Cardiac muscle cell (in vitro differentiated cells and primary cell): ENCODE results near the gene MRPL38. TPM values are rescaled to one million over a fixed set of nuclear protein-coding genes. Genes with fewer than 3 reads are reported as not detected.
A peak's percentile ranks its signal among the peaks of the same experiment; 100 is the strongest.

Source experiments
- DNase-seq, 2 donors: peaks; one replicate each; pipeline versions ENCODE4 v3.0.0 to v3.0.0-alpha.2; 2010 to 2017; ENCODE audit warnings: low read depth in 1 of 2, low spot score in 1 of 2
- H3K27ac ChIP-seq: fragments of 200-600 bp; sonication (generic); 2 replicates; pipeline ENCODE4 v1.5.1; 2016
- H3K27me3 ChIP-seq: fragments of 200-600 bp; sonication (generic); 2 replicates; pipeline ENCODE4 v1.6.0; 2016; ENCODE audit warnings: control low read depth
- H3K36me3 ChIP-seq: fragments of 200-600 bp; sonication (generic); 2 replicates; pipeline ENCODE4 v1.5.1; 2016; ENCODE audit warnings: control low read depth
- H3K4me1 ChIP-seq: fragments of 200-600 bp; sonication (generic); 2 replicates; pipeline ENCODE4 v1.8.1; 2017; ENCODE audit warnings: low read depth, mild to moderate bottlenecking, mixed run types
- H3K4me3 ChIP-seq: fragments of 200-600 bp; sonication (generic); 2 replicates; pipeline ENCODE4 v1.5.1; 2016; ENCODE audit warnings: mild to moderate bottlenecking
- H3K9me3 ChIP-seq: fragments of 200-600 bp; sonication (generic); 2 replicates; pipeline ENCODE4 v1.5.1; 2017; ENCODE audit warnings: low read depth, mild to moderate bottlenecking, control low read depth
- CTCF ChIP-seq: IDR thresholded peaks from 2 replicates; pipeline ENCODE4 v1.5.1; 2012; ENCODE audit warnings: low read depth, mild to moderate bottlenecking, low read length
- polyA plus RNA-seq: library from polyadenylated mRNA; unstranded; fragments of >200 nt; fragmentation: Nextera tagmentation; extraction: Ambion mirVana; gene quantifications from 2 replicates; pipeline ENCODE4 v1.2.1, GENCODE V29; 2016
- total RNA-seq: library from RNA; depleted of rRNA; stranded (reverse); fragments of >200 nt; gene quantifications from 2 replicates; pipeline ENCODE4 v1.2.3, GENCODE V29; 2016

MRPL38 gene
- total and polyA plus RNA-seq, 2 experiments from 2014 or later, result 68.0 to 227 TPM

GRCh38 chr17:75850928-75851692, 53.6 kb downstream of the MRPL38 start:
- Histone ChIP-seq H3K27me3 (no peaks in the 10 kb centered on the region), H3K4me3 (no peak overlapping the region), H3K27ac (no peak overlapping the region), H3K36me3 (peaks cover 22% of the 10 kb centered on the region), H3K4me1 (peaks cover 2% of the 10 kb centered on the region), H3K9me3 (no peaks in the 10 kb centered on the region)
- no peak for DNase-seq
- TF ChIP-seq CTCF, result no peak

GRCh38 chr17:75849724-75850123, 55.0 kb downstream of the MRPL38 start:
- H3K36me3 ChIP-seq, result peaks cover 22% of the 10 kb centered on the region
- DNase-seq, result no peak
- H3K4me3 ChIP-seq, result no peak overlapping the region
- no peaks in the 10 kb centered on the region for H3K27me3 ChIP-seq
- peaks cover 13% of the 10 kb centered on the region for H3K4me1 ChIP-seq
- H3K27ac ChIP-seq, result no peak overlapping the region
- no peaks in the 10 kb centered on the region for H3K9me3 ChIP-seq
- no peak for TF ChIP-seq CTCF

- TF ChIP-seq CTCF, result no peak
- Histone ChIP-seq H3K4me3 (no peak overlapping the region), H3K9me3 (no peaks in the 10 kb centered on the region), H3K27ac (no peak overlapping the region), H3K4me1 (peaks cover 18% of the 10 kb centered on the region), H3K36me3 (peaks cover 22% of the 10 kb centered on the region), H3K27me3 (no peaks in the 10 kb centered on the region)
- DNase-seq, result peak in 1 of 2 donors; percentile 33
Observed at GRCh38 chr17:75849279-75849646, 55.4 kb downstream of the MRPL38 start.

Other genes with a start within 250 kb of the MRPL38 start
- 21.0 and 43.1 TPM in 2 replicates for gene RECQL5, start 237.7 kb downstream of the MRPL38 start, total RNA-seq
- gene RECQL5, start 237.7 kb downstream of the MRPL38 start, polyA plus RNA-seq, result 28.6 and 47.4 TPM in 2 replicates
- gene SAP30BP, start 237.5 kb downstream of the MRPL38 start, total RNA-seq, result 40.1 and 50.8 TPM in 2 replicates
- 106 and 134 TPM in 2 replicates for gene SAP30BP, start 237.5 kb downstream of the MRPL38 start, polyA plus RNA-seq
- gene ITGB4, start 183.4 kb downstream of the MRPL38 start, total RNA-seq, result 0.09 and 0.21 TPM in 2 replicates
- gene ITGB4, start 183.4 kb downstream of the MRPL38 start, polyA plus RNA-seq, result 0.40 and 1.6 TPM in 2 replicates
- 35.1 and 54.0 TPM in 2 replicates for gene GALK1, start 139.7 kb downstream of the MRPL38 start, total RNA-seq
- gene GALK1, start 139.7 kb downstream of the MRPL38 start, polyA plus RNA-seq, result 42.4 and 74.4 TPM in 2 replicates
- 34.2 and 37.8 TPM in 2 replicates for gene UNK, start 120.1 kb downstream of the MRPL38 start, total RNA-seq
- 20.5 and 35.9 TPM in 2 replicates for gene UNK, start 120.1 kb downstream of the MRPL38 start, polyA plus RNA-seq
- 4.6 and 14.8 TPM in 2 replicates for gene UNC13D, start 60.5 kb downstream of the MRPL38 start, total RNA-seq
- 10.8 and 24.6 TPM in 2 replicates for gene UNC13D, start 60.5 kb downstream of the MRPL38 start, polyA plus RNA-seq
- gene WBP2, start 49.5 kb downstream of the MRPL38 start, total RNA-seq, result 61.3 and 75.6 TPM in 2 replicates
- gene WBP2, start 49.5 kb downstream of the MRPL38 start, polyA plus RNA-seq, result 160 and 161 TPM in 2 replicates
- gene TRIM47, start 26.3 kb downstream of the MRPL38 start, total RNA-seq, result 1.3 and 4.6 TPM in 2 replicates
- gene TRIM47, start 26.3 kb downstream of the MRPL38 start, polyA plus RNA-seq, result 2.2 and 2.9 TPM in 2 replicates
- gene TRIM65, start 7.9 kb downstream of the MRPL38 start, total RNA-seq, result 20.2 and 31.5 TPM in 2 replicates
- gene TRIM65, start 7.9 kb downstream of the MRPL38 start, polyA plus RNA-seq, result 14.6 and 16.8 TPM in 2 replicates
- gene FBF1, start 36.2 kb upstream of the MRPL38 start, total RNA-seq, result 13.8 and 15.9 TPM in 2 replicates
- 8.2 and 11.8 TPM in 2 replicates for gene FBF1, start 36.2 kb upstream of the MRPL38 start, polyA plus RNA-seq
- gene ACOX1, start 74.3 kb upstream of the MRPL38 start, total RNA-seq, result 27.7 and 43.0 TPM in 2 replicates
- 15.5 and 21.3 TPM in 2 replicates for gene ACOX1, start 74.3 kb upstream of the MRPL38 start, polyA plus RNA-seq
- gene TEN1, start 74.4 kb upstream of the MRPL38 start, total RNA-seq, result 23.8 and 27.4 TPM in 2 replicates
- gene TEN1, start 74.4 kb upstream of the MRPL38 start, polyA plus RNA-seq, result 15.6 and 26.9 TPM in 2 replicates
- 13.4 and 14.3 TPM in 2 replicates for gene CDK3, start 96.0 kb upstream of the MRPL38 start, total RNA-seq
- 12.2 and 18.5 TPM in 2 replicates for gene CDK3, start 96.0 kb upstream of the MRPL38 start, polyA plus RNA-seq
- 0.09 TPM in 1 of 2 replicates, not detected in the other for gene EVPL, start 122.4 kb upstream of the MRPL38 start, total RNA-seq
- 1.0 TPM in 1 of 2 replicates, not detected in the other for gene EVPL, start 122.4 kb upstream of the MRPL38 start, polyA plus RNA-seq
- 33.4 and 55.4 TPM in 2 replicates for gene SRP68, start 167.6 kb upstream of the MRPL38 start, total RNA-seq
- 103 and 123 TPM in 2 replicates for gene SRP68, start 167.6 kb upstream of the MRPL38 start, polyA plus RNA-seq
- gene GALR2, start 169.9 kb upstream of the MRPL38 start, total RNA-seq, result 0.32 TPM in 1 of 2 replicates, not detected in the other
- gene GALR2, start 169.9 kb upstream of the MRPL38 start, polyA plus RNA-seq, result 0.55 TPM in 1 of 2 replicates, not detected in the other
- not detected in 2 replicates for gene ZACN, start 174.3 kb upstream of the MRPL38 start, total RNA-seq
- 5.8 and 33.8 TPM in 2 replicates for gene ZACN, start 174.3 kb upstream of the MRPL38 start, polyA plus RNA-seq
- gene EXOC7, start 198.9 kb upstream of the MRPL38 start, total RNA-seq, result 121 and 166 TPM in 2 replicates
- 134 and 167 TPM in 2 replicates for gene EXOC7, start 198.9 kb upstream of the MRPL38 start, polyA plus RNA-seq
- 0.07 and 0.12 TPM in 2 replicates for gene FOXJ1, start 236.4 kb upstream of the MRPL38 start, total RNA-seq
- 0.18 TPM in 1 of 2 replicates, not detected in the other for gene FOXJ1, start 236.4 kb upstream of the MRPL38 start, polyA plus RNA-seq